ENCODE measurements around the gene KCNAB1.

The KCNAB1 gene

DNA sequence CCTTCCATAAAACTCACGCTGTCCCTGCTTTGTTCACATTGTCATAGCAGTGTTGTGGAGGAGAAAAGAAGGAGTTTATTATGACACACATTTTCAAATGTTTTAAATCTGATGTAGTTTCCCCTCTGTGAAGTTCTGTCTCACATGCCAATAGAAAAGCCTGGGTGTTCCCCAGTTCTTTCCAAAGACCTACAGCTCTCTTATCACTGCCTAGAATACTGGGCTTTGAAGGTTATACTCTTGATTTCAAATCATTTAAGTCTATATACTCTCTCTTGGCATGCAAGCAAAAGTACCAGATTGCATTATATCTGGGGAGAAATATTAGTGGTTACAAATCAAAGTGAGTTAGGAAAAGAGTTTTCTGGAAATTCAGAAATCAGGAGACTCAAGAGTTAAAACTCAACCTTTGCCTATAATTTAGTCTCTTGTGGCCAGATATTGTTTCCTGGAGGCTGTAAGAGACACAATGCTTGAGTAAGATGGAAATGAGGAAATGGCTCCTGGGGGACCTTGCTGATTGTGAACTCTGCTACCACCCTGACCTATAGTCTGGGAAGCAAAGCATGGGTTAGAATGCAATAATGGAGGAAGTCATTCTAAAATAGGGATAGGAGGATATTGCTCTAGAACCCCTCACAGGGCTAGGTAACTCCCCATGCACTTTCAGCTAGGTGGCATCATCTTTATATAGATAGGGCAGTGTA lies 182.8 kb downstream of the KCNAB1 start:
- H3K9ac ChIP-seq (ENCODE audit: low read depth, low read length): no peak overlapping the region
- H3K9me3 ChIP-seq (ENCODE audit: control insufficient read depth, insufficient read depth, low read length): no peaks in the 10 kb centered on the region
- H3K4me1 ChIP-seq (ENCODE audit: insufficient read depth, low read length): no peaks in the 10 kb centered on the region
- no peaks in the 10 kb centered on the region for H3K36me3 ChIP-seq (ENCODE audit: insufficient read depth, low read length)

DNA sequence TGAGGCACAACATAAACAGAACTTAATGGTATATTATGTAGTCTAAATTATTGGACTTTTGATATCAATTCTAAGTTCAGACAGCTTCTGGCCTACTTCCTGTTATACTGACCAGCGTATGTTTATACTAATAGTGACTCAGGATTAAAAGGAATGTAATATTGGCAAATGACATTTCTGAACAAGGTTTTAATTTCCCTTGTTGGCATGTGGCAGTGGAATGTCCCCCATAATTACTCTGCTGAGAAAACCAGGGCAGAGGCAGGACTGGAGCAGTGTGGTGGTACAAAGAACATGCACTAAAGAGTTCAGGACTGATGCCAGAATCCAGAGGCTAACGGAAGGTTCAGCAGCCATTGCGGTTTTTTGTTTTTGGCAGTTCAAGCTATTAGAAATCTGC lies 184.0 kb downstream of the KCNAB1 start:
- Histone ChIP-seq H3K4me1 (ENCODE audit: insufficient read depth, low read length) (no peaks in the 10 kb centered on the region), H3K9me3 (ENCODE audit: control insufficient read depth, insufficient read depth, low read length) (no peaks in the 10 kb centered on the region), H3K36me3 (ENCODE audit: insufficient read depth, low read length) (no peaks in the 10 kb centered on the region), H3K9ac (ENCODE audit: low read depth, low read length) (no peak overlapping the region)

DNA sequence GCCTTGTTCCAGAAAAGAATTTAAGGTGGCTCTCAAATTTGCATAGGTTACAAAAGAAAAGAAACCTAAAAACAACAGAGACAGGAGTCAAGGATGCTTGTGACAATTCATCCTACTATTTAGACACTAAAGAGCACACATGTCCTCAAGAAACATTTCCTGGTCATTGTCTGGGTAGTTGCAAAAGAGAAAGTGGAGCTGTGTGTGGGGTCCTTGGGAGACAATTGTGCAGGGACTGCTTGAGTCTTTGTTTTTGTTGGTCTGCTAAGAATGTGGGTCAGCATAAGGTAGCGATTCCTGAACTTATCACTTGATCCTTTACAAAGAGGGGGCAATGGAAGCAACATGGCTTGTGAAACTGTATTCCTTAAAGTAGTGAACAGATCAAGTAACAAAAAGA lies 185.3 kb downstream of the KCNAB1 start:
- Histone ChIP-seq H3K9ac (ENCODE audit: low read depth, low read length) (no peak overlapping the region), H3K4me1 (ENCODE audit: insufficient read depth, low read length) (no peaks in the 10 kb centered on the region), H3K36me3 (ENCODE audit: insufficient read depth, low read length) (no peaks in the 10 kb centered on the region), H3K9me3 (ENCODE audit: control insufficient read depth, insufficient read depth, low read length) (no peaks in the 10 kb centered on the region)

DNA sequence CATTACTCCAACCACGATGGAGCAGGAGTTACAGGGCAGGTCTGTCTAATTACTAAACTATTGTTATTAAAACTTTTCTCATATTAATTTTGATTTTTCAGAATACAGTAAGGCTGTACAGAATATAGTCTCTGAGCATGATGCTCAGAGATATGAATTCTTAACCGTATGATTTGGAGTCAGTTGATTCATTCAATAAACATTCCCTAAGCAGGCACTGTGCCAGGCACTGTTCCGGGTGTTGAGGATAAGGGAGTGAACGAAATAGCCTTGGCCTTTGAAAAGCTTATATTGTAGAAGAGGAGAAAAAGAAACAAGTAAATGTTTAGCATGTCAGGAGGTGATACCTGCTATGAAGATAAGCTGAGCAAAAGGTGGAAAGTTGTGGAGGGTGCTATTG lies 187.3 kb downstream of the KCNAB1 start:
- Histone ChIP-seq H3K4me1 (ENCODE audit: insufficient read depth, low read length) (peaks cover 11% of the 10 kb centered on the region; the same call in 1 of the 2 replicates), H3K36me3 (ENCODE audit: insufficient read depth, low read length) (no peaks in the 10 kb centered on the region), H3K9ac (ENCODE audit: low read depth, low read length) (no peak overlapping the region), H3K9me3 (ENCODE audit: control insufficient read depth, insufficient read depth, low read length) (no peaks in the 10 kb centered on the region)

DNA sequence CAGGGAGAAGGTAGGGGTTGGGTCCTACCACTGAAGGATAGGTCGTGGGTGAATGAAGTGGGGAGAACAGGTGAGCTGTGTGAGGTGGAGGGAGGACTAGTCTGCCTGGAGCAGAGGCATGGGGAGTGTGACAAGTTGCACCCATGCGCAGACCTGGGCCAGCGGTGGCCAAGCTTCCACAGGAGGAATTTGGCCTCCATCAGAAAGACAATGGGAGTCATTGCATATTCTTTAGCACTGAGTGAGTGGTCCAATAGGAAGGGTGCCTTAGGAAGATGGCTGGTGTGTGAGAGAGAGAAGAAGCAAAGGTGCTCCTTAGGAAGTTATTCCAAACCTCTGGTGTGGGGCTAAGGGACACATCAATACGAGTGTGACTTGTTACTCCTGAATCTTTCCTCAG lies 191.1 kb downstream of the KCNAB1 start:
- no peak overlapping the region for H3K9ac ChIP-seq (ENCODE audit: low read depth, low read length)
- peaks cover 11% of the 10 kb centered on the region; the same call in 1 of the 2 replicates for H3K4me1 ChIP-seq (ENCODE audit: insufficient read depth, low read length)
- no peaks in the 10 kb centered on the region for H3K36me3 ChIP-seq (ENCODE audit: insufficient read depth, low read length)
- no peaks in the 10 kb centered on the region for H3K9me3 ChIP-seq (ENCODE audit: control insufficient read depth, insufficient read depth, low read length)

DNA sequence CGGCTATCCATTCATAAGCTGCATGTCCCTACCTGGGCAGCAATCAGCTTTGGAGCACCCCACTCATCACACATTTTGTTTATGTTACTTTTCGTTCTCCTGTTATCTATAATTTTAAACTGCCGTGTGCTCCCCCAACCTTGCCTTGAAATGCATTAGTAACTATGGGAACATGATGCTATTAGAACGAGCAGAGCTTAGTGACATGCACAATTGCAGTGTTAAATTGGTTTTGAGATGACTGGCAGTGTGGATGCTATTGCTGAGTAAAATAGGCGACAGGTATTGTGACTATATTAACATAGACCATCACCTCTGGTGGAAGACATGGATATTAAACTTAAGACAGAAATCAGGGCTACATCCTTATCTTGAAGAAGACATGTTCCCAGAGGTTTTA lies 191.6 kb downstream of the KCNAB1 start:
- peaks cover 13% of the 10 kb centered on the region; the same call in 1 of the 2 replicates for H3K4me1 ChIP-seq (ENCODE audit: insufficient read depth, low read length)
- no peaks in the 10 kb centered on the region for H3K9me3 ChIP-seq (ENCODE audit: control insufficient read depth, insufficient read depth, low read length)
- no peak overlapping the region for H3K9ac ChIP-seq (ENCODE audit: low read depth, low read length)
- no peaks in the 10 kb centered on the region for H3K36me3 ChIP-seq (ENCODE audit: insufficient read depth, low read length)

DNA sequence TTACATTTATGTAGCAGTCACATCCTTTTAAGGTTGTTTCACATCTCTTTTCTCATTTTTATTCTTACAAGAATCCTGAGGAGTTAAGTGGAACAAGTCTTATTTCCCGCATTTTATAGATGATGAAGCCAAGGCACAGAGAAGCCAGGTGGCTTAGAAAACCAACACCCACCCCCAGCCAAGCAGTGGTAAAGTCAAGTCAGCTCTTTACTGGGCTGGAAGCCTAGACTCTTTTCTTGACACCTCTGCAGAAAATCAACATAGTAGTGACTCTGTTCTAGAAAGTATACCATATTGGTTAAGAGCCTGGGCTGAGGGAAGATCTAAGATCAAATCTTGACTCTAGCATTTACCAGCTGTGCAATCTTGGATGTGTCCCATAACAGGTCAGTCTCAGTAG lies 195.7 kb downstream of the KCNAB1 start:
- no peak overlapping the region for H3K9ac ChIP-seq (ENCODE audit: low read depth, low read length)
- H3K4me1 ChIP-seq (ENCODE audit: insufficient read depth, low read length): peaks cover 28% of the 10 kb centered on the region
- no peaks in the 10 kb centered on the region for H3K9me3 ChIP-seq (ENCODE audit: control insufficient read depth, insufficient read depth, low read length)
- H3K36me3 ChIP-seq (ENCODE audit: insufficient read depth, low read length): no peaks in the 10 kb centered on the region

DNA sequence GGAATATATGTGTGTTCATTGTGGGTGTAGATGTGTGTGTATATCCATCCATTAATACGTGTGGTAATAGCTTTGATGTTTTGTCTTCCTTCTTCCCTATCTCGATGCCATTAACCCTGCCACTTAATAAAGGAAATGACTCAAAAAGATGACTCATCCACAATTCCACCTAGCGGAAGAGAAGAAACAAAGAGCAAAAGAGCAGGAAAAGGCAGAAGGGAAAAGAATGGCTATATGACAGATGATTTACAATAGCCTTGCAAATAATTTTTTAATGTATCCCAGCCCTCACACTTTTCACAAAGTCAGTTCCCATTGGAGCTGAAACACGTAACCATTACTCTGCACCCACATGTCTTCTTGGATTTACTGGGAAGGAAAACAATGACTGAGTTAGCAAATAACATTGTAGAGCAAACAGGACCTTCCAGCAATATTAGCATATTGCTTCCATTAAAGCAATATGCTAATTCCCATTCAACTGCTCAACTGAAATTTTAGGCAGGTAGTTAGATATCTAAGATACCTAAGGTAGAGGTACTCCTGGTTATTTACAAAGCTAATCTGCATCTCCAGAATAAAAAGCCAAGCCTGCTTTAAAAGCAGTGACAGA lies 197.2 kb downstream of the KCNAB1 start:
- Histone ChIP-seq H3K9me3 (ENCODE audit: control insufficient read depth, insufficient read depth, low read length) (no peaks in the 10 kb centered on the region), H3K36me3 (ENCODE audit: insufficient read depth, low read length) (no peaks in the 10 kb centered on the region), H3K9ac (ENCODE audit: low read depth, low read length) (no peak overlapping the region), H3K4me1 (ENCODE audit: insufficient read depth, low read length) (peaks cover 18% of the 10 kb centered on the region)

DNA sequence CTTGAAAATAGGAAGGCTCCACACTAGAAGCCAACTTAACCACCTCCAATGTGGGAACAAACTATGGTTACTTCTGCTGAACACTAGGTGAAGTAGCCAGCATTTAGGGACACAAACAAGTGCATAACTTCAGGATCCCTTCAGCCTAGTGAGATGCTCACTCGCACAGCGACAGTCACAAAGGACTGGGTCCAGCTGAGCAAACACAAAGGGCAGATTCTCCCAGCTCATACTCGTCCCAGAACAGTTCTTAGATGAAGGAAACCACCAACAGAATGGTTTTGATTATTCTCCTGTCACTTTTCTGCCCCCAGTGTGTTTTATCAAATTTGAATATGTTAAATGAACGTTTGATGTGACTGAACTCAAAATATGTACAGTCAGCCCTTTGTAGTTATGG lies 201.6 kb downstream of the KCNAB1 start:
- no peaks in the 10 kb centered on the region for H3K36me3 ChIP-seq (ENCODE audit: insufficient read depth, low read length)
- H3K9ac ChIP-seq (ENCODE audit: low read depth, low read length): no peak overlapping the region
- H3K9me3 ChIP-seq (ENCODE audit: control insufficient read depth, insufficient read depth, low read length): no peaks in the 10 kb centered on the region
- H3K4me1 ChIP-seq (ENCODE audit: insufficient read depth, low read length): peaks cover 16% of the 10 kb centered on the region

DNA sequence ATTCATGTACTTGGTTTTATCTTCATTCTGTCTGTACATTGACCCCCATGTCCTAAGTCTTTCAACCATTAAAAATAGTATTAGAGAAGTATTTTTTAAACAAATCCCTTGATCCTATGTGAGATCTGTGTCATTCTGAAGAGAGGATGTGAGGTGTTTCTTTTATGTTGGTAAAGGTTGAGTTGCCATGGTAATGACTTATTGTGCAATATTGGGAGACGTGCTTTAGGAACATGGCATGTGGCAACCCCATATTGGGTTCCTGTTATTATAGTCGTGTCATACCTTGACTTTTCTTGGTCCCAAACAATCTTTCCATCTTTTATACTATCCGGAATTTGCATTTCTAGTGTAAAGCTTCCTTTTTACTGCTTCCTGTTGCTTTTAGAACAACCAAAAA lies 203.1 kb downstream of the KCNAB1 start:
- no peaks in the 10 kb centered on the region for H3K9me3 ChIP-seq (ENCODE audit: control insufficient read depth, insufficient read depth, low read length)
- peaks cover 3% of the 10 kb centered on the region for H3K4me1 ChIP-seq (ENCODE audit: insufficient read depth, low read length)
- H3K36me3 ChIP-seq (ENCODE audit: insufficient read depth, low read length): no peaks in the 10 kb centered on the region
- no peak overlapping the region for H3K9ac ChIP-seq (ENCODE audit: low read depth, low read length)

DNA sequence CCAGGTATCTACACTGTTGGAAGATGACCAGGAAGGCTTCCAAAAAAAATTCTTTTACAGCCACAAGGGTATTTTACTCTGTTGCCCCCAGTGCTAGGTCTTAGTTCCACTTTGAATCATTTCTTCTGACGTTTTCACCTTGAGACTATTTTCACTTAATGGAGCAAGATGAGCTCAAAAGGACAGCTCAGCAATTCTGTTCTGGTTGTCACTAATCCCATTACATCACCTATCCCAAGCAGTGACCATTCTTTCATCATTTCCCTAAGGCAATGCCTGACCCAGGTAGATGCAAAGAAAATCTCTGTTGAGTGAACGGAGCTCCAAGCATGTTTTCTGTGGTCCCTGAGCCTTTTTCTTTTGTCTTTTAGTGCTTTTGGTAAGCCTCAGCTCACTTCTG lies 210.0 kb downstream of the KCNAB1 start:
- no peaks in the 10 kb centered on the region for H3K36me3 ChIP-seq (ENCODE audit: insufficient read depth, low read length)
- H3K9me3 ChIP-seq (ENCODE audit: control insufficient read depth, insufficient read depth, low read length): no peaks in the 10 kb centered on the region
- H3K4me1 ChIP-seq (ENCODE audit: insufficient read depth, low read length): no peaks in the 10 kb centered on the region; the same call in 1 of the 2 replicates
- H3K9ac ChIP-seq (ENCODE audit: low read depth, low read length): no peak overlapping the region

DNA sequence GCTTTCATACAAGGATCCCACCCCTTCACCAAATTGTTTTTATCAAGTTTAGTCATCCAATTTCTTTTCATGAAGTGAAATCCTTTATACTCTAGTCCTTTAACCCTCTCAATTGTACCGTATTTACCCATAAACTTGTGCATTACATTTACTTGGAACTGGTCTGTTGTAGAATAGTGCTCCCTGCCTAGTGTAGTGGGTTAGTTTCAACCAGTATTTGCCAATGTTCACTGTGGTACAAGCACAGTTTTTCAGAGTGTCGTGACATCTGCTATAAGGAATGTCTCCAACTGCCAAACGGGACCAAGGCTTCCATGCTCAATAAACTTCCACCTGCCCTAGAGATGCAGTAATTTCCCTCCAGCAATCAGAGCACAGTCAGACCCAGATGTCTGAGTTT lies 211.9 kb downstream of the KCNAB1 start:
- no peak overlapping the region for H3K9ac ChIP-seq (ENCODE audit: low read depth, low read length)
- H3K9me3 ChIP-seq (ENCODE audit: control insufficient read depth, insufficient read depth, low read length): no peaks in the 10 kb centered on the region
- H3K36me3 ChIP-seq (ENCODE audit: insufficient read depth, low read length): no peaks in the 10 kb centered on the region
- H3K4me1 ChIP-seq (ENCODE audit: insufficient read depth, low read length): no peaks in the 10 kb centered on the region; the same call in 1 of the 2 replicates

DNA sequence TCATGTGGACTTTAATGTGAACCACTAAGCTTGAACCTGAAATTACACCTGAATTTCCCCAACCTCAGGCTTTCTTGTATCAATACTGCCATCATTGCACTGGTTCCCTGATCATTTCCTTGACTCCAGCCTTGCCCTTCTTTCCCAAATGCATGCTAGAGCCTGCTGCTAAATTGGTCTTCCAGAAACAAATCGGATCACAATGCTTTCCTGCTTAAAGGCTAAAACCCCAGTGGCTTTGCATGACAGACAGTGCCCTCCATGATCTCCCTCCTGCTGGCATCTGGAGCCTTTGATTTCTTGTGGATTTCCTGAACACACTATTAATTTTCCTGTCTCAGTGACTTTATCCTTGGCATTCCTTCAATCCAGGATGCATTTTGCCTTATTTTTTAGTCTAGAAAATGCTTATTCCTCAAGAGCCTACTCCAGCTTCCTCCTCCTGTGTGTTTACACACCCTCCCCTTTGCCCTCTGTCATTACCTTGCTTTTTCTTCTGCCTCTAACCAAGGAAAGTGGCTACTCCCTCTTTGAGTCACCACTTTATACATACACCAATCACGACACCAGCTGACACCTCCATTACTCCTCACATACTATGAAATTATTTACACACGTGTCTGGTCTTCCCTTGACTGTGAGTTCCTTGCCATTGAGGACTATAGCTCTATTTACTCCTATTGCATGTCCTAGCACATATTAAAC lies 214.6 kb downstream of the KCNAB1 start:
- Histone ChIP-seq H3K9ac (ENCODE audit: low read depth, low read length) (no peak overlapping the region), H3K4me1 (ENCODE audit: insufficient read depth, low read length) (no peaks in the 10 kb centered on the region; the same call in 1 of the 2 replicates), H3K36me3 (ENCODE audit: insufficient read depth, low read length) (no peaks in the 10 kb centered on the region), H3K9me3 (ENCODE audit: control insufficient read depth, insufficient read depth, low read length) (no peaks in the 10 kb centered on the region)

DNA sequence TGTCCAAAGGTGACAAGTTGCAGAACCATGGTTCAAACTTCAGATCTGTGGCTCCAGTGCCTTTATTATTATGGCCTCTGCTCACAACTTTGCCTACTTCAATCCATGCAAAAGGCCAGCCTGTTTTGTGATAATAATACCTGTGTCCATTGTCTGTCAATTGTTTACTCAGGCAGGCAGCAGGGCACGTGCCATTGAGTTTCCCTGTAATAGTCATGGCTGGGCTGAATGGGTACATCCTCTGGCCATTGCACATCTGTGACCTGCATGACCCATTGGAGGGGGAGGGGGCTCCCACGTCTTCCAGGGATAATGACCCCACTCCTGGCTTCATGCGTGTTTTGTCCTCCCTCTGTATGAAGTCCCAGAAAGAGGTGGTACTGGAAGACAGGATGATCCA lies 219.1 kb downstream of the KCNAB1 start:
- H3K4me1 ChIP-seq (ENCODE audit: insufficient read depth, low read length): 0 out of 2 replicates have a peak, but pooled peaks cover 2% of the 10 kb centered on the region
- no peak overlapping the region for H3K9ac ChIP-seq (ENCODE audit: low read depth, low read length)
- no peaks in the 10 kb centered on the region for H3K9me3 ChIP-seq (ENCODE audit: control insufficient read depth, insufficient read depth, low read length)
- no peaks in the 10 kb centered on the region for H3K36me3 ChIP-seq (ENCODE audit: insufficient read depth, low read length)

DNA sequence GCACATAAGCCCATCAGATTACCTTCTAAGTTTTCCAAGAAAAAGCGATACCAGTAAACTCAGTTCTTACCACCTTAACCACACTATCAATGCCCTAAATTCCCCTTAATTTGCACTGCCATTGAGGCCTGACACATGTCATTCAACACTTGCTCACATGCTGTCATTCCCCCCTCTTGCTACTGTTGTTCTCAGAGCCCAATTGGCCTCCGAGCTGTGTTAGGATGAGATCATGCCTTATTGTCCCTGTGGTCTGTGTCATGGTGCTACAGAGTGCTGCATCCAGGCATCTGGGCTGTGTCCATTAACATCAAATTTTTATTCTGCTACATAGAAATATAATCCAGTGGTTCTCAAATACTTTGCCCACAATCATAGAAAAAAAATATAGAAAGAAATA lies 221.0 kb downstream of the KCNAB1 start:
- H3K9ac ChIP-seq (ENCODE audit: low read depth, low read length): no peak overlapping the region
- H3K4me1 ChIP-seq (ENCODE audit: insufficient read depth, low read length): 0 out of 2 replicates have a peak, but pooled peaks cover 2% of the 10 kb centered on the region
- H3K9me3 ChIP-seq (ENCODE audit: control insufficient read depth, insufficient read depth, low read length): no peaks in the 10 kb centered on the region
- H3K36me3 ChIP-seq (ENCODE audit: insufficient read depth, low read length): no peaks in the 10 kb centered on the region
